Astrocyte (in vitro differentiated cells and primary cell): Measurements from ENCODE around the gene UBE2R2. TPM values are rescaled to one million over a fixed set of nuclear protein-coding genes. Genes with fewer than 3 reads are reported as not detected.
A peak's percentile ranks its signal among the peaks of the same experiment; 100 is the strongest.

Experiments used
- DNase-seq: peaks from one replicate; pipeline ENCODE4 v3.0.0-alpha.2; 2010; ENCODE audit warnings: low read depth
- FAIRE-seq: peaks from 2 replicates; lab custom pipeline; 2011; peaks lifted over from hg19 to GRCh38; lab: Jason Lieb, UNC
- H2AFZ ChIP-seq: 2 replicates; pipeline ENCODE4 v1.6.0; 2012; ENCODE audit warnings: low read depth, low read length, inconsistent platforms
- H3K27ac ChIP-seq: 2 replicates; pipeline ENCODE4 v1.5.1; 2011; ENCODE audit warnings: low read depth, low read length, inconsistent platforms
- H3K27me3 ChIP-seq: 2 replicates; pipeline ENCODE4 v1.6.0; 2011; ENCODE audit warnings: low read length, inconsistent platforms; ENCODE audit not compliant: insufficient read depth
- H3K36me3 ChIP-seq: 2 replicates; pipeline ENCODE4 v1.5.1; 2011; ENCODE audit warnings: low read length, inconsistent platforms; ENCODE audit not compliant: insufficient read depth
- H3K4me1 ChIP-seq: 2 replicates; pipeline ENCODE4 v1.5.1; 2011; ENCODE audit warnings: low read length, inconsistent platforms; ENCODE audit not compliant: insufficient read depth
- H3K4me2 ChIP-seq: 2 replicates; pipeline ENCODE4 v1.6.0; 2012; ENCODE audit warnings: low read length, inconsistent platforms
- H3K4me3 ChIP-seq: 2 replicates; pipeline ENCODE4 v1.5.1; 2011; ENCODE audit warnings: low read depth, mild to moderate bottlenecking, low read length, inconsistent platforms; ENCODE audit not compliant: insufficient read depth
- H3K79me2 ChIP-seq: 2 replicates; pipeline ENCODE4 v1.6.0; 2012; ENCODE audit warnings: mild to moderate bottlenecking, low read length, inconsistent platforms; ENCODE audit not compliant: insufficient read depth
- H3K9ac ChIP-seq: 2 replicates; pipeline ENCODE4 v1.6.0; 2012; ENCODE audit warnings: mild to moderate bottlenecking, low read length, inconsistent platforms
- H3K9me3 ChIP-seq: 2 replicates; pipeline ENCODE4 v1.5.1; 2012; ENCODE audit warnings: low read depth, mild to moderate bottlenecking, low read length, inconsistent platforms; ENCODE audit not compliant: insufficient read depth
- H4K20me1 ChIP-seq: 2 replicates; pipeline ENCODE4 v1.6.0; 2012; ENCODE audit warnings: low read length, inconsistent platforms; ENCODE audit not compliant: insufficient read depth
- H3K27ac Mint-ChIP-seq: one replicate; pipeline ENCODE4 v1.8.0; 2021; ENCODE audit warnings: mild to moderate bottlenecking, mixed read lengths; ENCODE audit not compliant: unreplicated experiment
- H3K27me3 Mint-ChIP-seq: one replicate; pipeline ENCODE4 v1.8.0; 2021; ENCODE audit warnings: low read depth, mixed read lengths; ENCODE audit not compliant: unreplicated experiment
- H3K36me3 Mint-ChIP-seq: one replicate; pipeline ENCODE4 v1.8.0; 2021; ENCODE audit warnings: low read depth, mixed read lengths; ENCODE audit not compliant: unreplicated experiment
- H3K4me1 Mint-ChIP-seq: one replicate; pipeline ENCODE4 v1.8.0; 2021; ENCODE audit warnings: low read depth, mixed read lengths; ENCODE audit not compliant: unreplicated experiment
- H3K4me3 Mint-ChIP-seq: one replicate; pipeline ENCODE4 v1.8.0; 2021; ENCODE audit warnings: mild to moderate bottlenecking, moderate library complexity, mixed read lengths; ENCODE audit not compliant: unreplicated experiment
- H3K9me3 Mint-ChIP-seq: one replicate; pipeline ENCODE4 v1.8.0; 2021; ENCODE audit warnings: mild to moderate bottlenecking, mixed read lengths; ENCODE audit not compliant: unreplicated experiment
- EZH2 ChIP-seq: IDR thresholded peaks from 2 replicates; pipeline ENCODE4 v1.6.1; 2012; ENCODE audit warnings: mild to moderate bottlenecking, low read length, inconsistent platforms; ENCODE audit not compliant: insufficient read depth
- total RNA-seq: library from RNA; stranded (reverse); gene quantifications from 2 replicates; pipeline ENCODE4 v1.2.1, GENCODE V29; 2021
- TF ChIP-seq, protein P1 (sequence below): IDR thresholded peaks from 2 replicates; pipeline ENCODE4 v1.5.1; 2011; ENCODE audit warnings: low read depth, mild to moderate bottlenecking, inconsistent platforms, low read length, moderate library complexity; ENCODE audit not compliant: insufficient read depth

Gene UBE2R2
- total RNA-seq, 1 donor from 2014 or later: 48.7 TPM

DNA sequence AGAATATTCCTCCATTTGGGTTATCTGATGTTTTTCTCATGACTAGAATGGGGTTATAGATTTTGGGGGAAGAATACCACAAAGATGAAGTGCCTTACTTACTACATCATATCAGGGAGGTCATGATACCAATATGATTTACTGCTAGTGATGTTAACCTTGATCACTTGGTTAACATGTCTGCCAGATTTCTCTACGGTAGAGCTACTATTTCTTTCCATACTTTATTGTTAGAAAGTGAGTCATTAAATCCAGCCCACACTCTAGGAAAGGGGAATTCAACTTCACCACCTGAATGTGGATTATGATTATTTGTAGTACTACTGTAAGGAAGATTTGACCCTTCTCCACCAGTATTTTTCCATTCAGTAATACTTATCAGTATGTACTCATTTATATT lies 64.7 kb downstream of the UBE2R2 start:
- H3K27ac Mint-ChIP-seq: peak overlapping the region; percentile 29
- no peak overlapping the region for H3K4me3 Mint-ChIP-seq
- H3K27me3 Mint-ChIP-seq: no peaks in the 10 kb centered on the region
- peak overlapping the region; percentile 26 for H3K4me2 ChIP-seq
- no peaks in the 10 kb centered on the region for H3K36me3 Mint-ChIP-seq
- peak; percentile 76 for DNase-seq
- H3K9me3 Mint-ChIP-seq: no peaks in the 10 kb centered on the region
- H3K4me1 Mint-ChIP-seq: peaks cover 46% of the 10 kb centered on the region
- no peaks in the 10 kb centered on the region for H3K9me3 ChIP-seq
- H3K4me3 ChIP-seq: no peak overlapping the region
- H3K4me1 ChIP-seq: peaks cover 13% of the 10 kb centered on the region
- H3K9ac ChIP-seq: no peak overlapping the region
- no peaks in the 10 kb centered on the region for H3K27me3 ChIP-seq
- no peak for TF ChIP-seq EZH2
- TF ChIP-seq, protein P1, sequence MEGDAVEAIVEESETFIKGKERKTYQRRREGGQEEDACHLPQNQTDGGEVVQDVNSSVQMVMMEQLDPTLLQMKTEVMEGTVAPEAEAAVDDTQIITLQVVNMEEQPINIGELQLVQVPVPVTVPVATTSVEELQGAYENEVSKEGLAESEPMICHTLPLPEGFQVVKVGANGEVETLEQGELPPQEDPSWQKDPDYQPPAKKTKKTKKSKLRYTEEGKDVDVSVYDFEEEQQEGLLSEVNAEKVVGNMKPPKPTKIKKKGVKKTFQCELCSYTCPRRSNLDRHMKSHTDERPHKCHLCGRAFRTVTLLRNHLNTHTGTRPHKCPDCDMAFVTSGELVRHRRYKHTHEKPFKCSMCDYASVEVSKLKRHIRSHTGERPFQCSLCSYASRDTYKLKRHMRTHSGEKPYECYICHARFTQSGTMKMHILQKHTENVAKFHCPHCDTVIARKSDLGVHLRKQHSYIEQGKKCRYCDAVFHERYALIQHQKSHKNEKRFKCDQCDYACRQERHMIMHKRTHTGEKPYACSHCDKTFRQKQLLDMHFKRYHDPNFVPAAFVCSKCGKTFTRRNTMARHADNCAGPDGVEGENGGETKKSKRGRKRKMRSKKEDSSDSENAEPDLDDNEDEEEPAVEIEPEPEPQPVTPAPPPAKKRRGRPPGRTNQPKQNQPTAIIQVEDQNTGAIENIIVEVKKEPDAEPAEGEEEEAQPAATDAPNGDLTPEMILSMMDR: no peak
- no peak overlapping the region for H3K27ac ChIP-seq
- H2AFZ ChIP-seq: no peak overlapping the region
- FAIRE-seq: no peak
- H3K36me3 ChIP-seq: no peaks in the 10 kb centered on the region
- peaks cover 99% of the 10 kb centered on the region for H3K79me2 ChIP-seq
- H4K20me1 ChIP-seq: peaks cover 88% of the 10 kb centered on the region

DNA sequence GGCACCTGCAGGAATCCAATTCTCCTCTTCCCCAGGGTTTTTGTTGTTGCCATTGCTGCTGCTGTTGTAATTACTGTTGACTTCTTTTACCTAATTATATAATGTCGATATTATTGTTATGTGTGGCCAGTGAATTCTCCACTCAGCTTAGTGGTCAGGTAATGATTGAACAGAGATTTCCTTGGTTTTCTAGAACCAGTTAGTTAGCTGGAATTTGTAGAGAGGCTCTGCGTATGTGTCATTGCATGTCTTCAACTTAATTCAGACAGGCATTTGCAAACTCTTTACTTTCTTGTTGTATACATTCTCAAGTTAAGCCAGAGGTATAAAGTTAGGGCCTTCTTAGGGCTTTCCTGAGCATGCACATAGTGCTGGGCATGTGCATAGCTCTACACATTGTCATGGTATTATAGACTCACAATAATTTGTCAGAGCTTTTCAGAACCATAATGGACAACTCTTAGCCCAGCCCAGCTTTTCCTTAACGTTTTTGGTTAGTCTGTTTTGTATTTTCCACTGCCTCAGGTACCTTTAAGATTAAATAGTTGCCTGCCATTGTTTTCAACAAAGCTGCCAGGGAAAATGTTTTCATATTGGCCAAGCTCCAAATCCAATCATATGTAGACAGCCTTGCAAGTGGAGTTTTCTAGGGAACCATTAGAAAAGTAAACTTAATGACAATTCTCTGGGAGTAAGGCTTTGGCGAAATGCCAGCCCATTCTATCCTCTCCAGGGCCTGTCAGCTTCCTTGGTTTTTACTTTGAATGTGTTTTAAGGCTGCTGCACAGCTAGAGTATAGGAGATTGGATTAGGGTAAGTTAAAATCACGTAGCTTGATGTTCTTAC lies 68.1 kb downstream of the UBE2R2 start:
- peaks cover 88% of the 10 kb centered on the region for H4K20me1 ChIP-seq
- H3K9me3 Mint-ChIP-seq: no peaks in the 10 kb centered on the region
- no peak overlapping the region for H3K4me3 ChIP-seq
- peak overlapping the region; percentile 35 for H3K4me2 ChIP-seq
- no peaks in the 10 kb centered on the region for H3K27me3 ChIP-seq
- H3K79me2 ChIP-seq: peaks cover 98% of the 10 kb centered on the region
- TF ChIP-seq, protein P1: no peak
- TF ChIP-seq EZH2: no peak
- peaks cover 5% of the 10 kb centered on the region for H3K36me3 Mint-ChIP-seq
- no peaks in the 10 kb centered on the region for H3K27me3 Mint-ChIP-seq
- H3K4me1 ChIP-seq: peaks cover 13% of the 10 kb centered on the region
- H3K4me3 Mint-ChIP-seq: no peak overlapping the region
- H3K27ac Mint-ChIP-seq: peak overlapping the region; percentile 66
- no peak overlapping the region for H2AFZ ChIP-seq
- no peak overlapping the region for H3K27ac ChIP-seq
- no peak overlapping the region for H3K9ac ChIP-seq
- no peaks in the 10 kb centered on the region for H3K9me3 ChIP-seq
- H3K4me1 Mint-ChIP-seq: peaks cover 34% of the 10 kb centered on the region
- DNase-seq (peak; percentile 48), FAIRE-seq (no peak)
- peaks cover 2% of the 10 kb centered on the region for H3K36me3 ChIP-seq

DNA sequence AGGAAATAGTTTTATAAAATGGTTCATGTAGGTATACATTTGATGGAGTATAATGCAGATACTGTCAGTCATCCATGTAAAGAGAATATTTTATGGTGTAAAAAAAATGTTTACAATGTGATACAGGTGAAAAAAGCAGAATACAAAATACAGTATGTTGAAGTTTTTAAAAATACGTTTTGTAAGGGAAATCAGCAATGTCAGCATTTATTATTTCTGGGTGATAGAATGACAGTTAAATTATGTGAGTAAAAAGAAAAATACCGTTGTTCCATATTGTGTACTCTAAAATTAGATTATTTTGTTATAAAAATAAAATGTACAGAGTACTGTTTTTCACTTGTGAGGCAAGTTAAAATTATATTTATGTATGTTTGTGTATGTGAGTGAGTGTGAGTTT lies 69.0 kb downstream of the UBE2R2 start:
- H3K27ac ChIP-seq: no peak overlapping the region
- H4K20me1 ChIP-seq: peaks cover 86% of the 10 kb centered on the region

More for the DNA sequence above, 69.0 kb downstream of the UBE2R2 start:
- H3K4me1 Mint-ChIP-seq: peaks cover 26% of the 10 kb centered on the region
- Histone ChIP-seq H3K36me3 (peaks cover 2% of the 10 kb centered on the region), H3K4me1 (peaks cover 8% of the 10 kb centered on the region), H3K4me3 (no peak overlapping the region), H3K9ac (no peak overlapping the region), H2AFZ (no peak overlapping the region), H3K27me3 (no peaks in the 10 kb centered on the region), H3K9me3 (no peaks in the 10 kb centered on the region), H3K79me2 (peaks cover 97% of the 10 kb centered on the region), H3K4me2 (no peak overlapping the region)
- H3K27ac Mint-ChIP-seq: no peak overlapping the region
- no peaks in the 10 kb centered on the region for H3K9me3 Mint-ChIP-seq
- FAIRE-seq (no peak), DNase-seq (no peak)
- peaks cover 5% of the 10 kb centered on the region for H3K36me3 Mint-ChIP-seq
- TF ChIP-seq EZH2: no peak
- TF ChIP-seq, protein P1: no peak
- H3K4me3 Mint-ChIP-seq: no peak overlapping the region
- no peaks in the 10 kb centered on the region for H3K27me3 Mint-ChIP-seq
